HG03196 (cell line): ENCODE data around the gene MYO18A.
"Not testable (repeated sequence)": the region's sequence is repeated elsewhere in the genome, so short reads cannot be mapped to it uniquely, and the experiment has no call there.

Experiments used
- ATAC-seq: cut with Tn5 transposase; IDR thresholded peaks from one replicate; pipeline ENCODE4 v1.9.1; 2021; ENCODE audit not compliant: unreplicated experiment

MYO18A gene

DNA sequence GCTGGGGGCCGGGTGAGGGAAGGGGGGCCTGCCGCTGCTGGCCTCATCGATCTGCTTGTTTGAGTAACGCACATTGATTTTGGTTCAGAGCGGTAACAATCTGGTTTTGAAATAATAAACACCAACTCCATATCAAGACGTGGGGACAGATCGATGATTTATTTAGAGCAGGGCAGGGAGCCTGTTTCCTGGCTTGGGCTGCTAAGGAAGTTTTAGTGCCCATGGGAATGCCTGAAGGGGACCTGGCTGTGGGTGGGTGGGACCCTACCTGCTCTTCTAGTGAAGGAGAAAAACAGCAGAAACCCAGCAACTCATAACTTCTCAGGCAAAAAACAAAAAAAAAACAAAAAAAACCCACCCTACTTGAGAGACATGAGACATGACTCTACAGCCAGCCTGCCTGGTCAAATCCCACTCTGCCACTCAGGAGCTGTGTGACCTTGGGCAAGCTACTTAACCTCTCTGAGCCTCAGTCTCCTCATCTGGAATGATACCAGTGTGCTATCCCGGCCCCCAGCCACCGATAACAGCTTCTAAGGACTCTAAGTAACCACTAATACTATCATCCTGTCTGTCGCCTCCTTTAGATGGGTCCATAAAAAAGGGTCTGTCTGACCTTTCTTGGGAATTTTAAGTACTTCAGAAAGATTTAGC is 71.2 kb downstream of the MYO18A start:
- ATAC-seq, result no peak

DNA sequence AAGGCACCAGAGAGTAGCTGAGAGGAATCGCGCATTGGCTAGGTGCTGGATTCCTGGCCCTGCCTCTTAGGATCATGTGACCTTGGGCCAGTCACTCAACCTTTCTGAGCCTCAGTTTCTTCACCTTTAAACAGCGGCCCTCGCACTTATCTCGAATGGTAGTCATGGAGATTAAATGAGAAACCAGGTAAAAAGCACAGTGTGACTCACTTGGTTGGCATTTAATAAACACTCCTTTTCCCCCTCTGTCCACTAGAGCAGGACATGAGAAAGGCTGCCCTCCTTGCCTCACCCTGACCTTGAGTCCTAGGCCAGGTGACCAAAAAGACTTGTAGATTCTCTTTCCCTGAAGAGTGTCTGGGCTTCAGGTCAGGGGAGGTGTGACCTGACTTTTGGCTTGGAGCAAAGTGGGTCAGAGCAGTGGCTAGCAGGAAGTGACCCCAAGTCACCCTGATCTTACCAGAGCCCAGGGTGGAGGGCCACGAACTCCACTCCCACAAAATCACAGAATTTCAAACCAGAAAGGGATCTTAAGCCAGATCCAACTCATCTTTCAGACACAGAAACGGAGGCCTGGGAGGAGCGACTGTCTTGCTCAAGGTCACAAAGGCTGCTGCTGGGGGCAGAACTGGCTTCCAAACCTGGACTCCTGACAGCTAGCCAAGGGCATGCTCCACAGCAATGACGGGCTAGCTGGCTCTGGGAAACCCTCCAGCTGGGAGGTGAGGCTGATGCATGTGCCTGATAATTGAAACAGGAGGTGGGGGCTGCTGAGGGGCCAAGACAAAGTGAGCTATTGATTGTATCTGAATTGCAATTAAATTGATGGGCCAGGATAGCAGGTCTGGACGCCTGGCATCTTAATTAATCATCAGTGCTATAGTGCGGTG is 72.0 kb downstream of the MYO18A start:
- no peak for ATAC-seq

DNA sequence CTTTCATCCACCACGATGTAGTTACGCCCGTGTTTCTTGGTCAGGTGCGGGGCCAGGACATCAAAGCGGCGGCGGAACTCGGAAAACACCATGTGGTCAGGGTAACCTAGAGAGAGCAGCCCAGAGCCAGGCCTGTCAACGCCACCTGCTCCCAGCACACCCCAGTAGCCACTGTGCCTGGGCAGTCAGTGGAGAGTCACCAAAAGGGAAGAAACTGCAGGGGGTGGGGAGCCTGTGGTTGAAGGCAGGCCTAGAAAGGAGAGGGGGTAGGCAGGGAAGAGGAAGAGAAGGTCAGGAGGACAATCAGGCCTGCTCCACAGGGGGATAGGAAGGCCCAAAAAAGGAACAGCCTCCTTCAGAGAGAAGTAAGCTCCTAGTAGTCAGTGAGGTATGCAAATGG is 73.1 kb downstream of the MYO18A start:
- no peak for ATAC-seq

DNA sequence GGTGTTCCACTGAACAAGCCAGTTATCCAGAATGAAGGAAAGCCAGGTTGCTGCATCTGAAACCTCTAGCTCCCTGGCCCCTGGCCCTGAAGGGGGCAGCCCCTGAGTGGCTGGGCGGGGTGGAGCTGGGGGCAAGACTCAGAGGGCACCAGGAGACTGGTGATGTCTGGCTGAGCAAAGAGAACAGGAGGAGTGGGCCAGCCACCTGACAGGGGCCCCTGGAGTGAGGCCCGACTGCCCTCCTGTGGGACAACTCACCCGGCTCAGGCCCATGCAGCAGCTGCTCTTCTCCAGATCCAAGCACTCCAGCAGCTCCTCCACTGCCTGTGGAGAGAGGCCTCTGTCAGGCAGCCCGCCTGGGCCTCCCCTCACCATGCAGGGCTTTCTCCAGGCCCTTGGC is 76.9 kb downstream of the MYO18A start:
- ATAC-seq, result no peak

DNA sequence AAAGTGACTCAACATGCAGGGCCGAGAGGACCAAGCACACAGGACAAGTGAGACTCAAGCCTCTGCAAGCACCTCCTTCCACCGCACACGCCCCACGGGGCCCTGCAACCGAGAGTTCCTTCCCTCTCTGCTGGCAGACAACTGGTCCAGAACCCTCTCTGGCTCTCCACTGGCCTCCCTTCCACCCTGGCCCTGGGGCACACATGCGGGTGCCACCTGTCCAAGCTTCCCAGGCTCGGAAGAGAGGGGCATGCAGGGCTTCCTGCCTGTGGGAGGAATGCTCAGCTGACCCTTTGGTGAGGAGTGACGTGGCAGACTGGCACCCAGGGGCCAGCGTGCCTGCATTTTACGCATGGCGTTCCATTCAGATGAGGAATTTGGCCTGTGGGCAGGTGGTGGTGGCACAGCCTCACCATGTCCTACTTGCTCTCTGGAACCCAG is 77.4 kb downstream of the MYO18A start:
- no peak for ATAC-seq

DNA sequence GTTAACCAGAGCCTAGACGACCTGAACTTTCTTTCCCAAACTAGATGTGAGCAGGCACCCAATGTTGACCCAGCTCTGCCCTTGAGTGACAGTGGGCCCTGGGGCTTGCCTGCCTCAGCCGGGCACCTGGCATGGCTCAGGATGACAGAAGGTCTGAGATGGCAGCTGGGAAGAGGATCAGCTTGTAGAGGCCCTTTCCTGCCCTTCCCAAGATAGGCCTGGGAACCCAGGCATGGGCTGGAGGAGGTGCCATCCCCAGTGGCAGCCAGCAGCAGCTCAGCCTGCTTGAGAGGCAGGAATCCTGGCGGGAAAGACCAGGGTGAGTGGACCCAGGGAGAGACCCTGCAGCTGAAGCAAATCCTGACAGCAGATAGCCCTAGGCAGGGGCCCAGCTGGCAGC is 78.2 kb downstream of the MYO18A start:
- no peak for ATAC-seq

DNA sequence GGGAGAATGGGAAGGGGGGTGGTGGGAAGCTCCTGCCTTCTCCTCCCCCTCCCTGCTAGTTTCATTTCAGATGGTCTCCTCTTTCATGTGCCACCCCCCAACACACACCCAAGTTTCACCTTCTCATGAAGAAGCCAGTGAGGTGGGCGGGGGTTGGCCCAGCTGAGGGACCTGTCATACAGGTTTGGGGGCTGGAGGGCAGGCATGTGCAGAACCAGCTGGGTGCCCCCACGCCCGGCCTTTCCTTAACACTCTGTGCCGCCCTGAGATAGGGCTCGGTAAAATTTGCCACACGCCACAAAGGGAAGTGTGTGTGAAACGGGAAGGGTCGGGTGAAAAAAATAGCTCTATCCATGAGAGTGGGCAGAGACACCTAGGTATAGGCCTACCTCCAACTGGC is 79.9 kb downstream of the MYO18A start:
- ATAC-seq, result no peak

DNA sequence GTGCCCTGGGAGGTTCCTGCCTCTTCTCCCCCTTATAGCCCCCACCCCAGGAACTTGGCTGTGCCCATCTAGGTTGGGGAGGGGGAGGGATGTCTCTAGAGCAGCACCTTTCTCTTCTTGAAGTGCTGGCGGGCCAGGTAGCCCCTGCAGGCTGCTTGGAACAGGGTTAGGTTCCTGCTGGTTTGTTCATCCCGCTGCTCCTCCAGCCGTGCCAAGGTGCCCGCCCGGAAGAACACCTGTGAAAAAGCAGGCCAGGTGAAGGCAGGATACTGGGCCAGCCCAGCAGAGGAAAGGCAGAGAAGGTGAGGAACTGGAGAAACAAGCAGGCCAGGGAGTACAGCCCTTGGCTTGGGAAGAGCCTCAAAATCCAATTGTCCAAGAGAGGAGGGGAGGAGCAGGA is 80.7 kb downstream of the MYO18A start:
- ATAC-seq, result no peak

DNA sequence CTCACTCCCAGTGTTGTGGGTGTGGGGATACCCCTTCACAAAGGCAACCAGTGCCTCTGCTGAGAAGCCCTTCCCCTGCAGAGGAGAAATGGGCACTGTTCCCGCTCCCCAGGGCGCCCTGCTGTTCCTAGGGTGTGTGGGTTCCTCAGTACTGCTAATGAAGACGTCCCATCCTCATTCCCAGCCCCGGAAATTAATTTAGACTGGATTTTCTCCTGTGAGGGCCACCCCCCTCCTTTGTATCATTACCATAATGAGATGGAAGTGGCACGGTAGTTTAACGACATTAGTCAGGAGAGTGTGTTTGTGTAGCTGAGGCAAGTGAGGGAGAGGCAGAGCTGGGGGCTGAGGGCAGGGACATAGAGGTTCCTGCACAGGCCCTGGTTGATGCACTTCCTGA is 84.1 kb downstream of the MYO18A start:
- no peak for ATAC-seq

DNA sequence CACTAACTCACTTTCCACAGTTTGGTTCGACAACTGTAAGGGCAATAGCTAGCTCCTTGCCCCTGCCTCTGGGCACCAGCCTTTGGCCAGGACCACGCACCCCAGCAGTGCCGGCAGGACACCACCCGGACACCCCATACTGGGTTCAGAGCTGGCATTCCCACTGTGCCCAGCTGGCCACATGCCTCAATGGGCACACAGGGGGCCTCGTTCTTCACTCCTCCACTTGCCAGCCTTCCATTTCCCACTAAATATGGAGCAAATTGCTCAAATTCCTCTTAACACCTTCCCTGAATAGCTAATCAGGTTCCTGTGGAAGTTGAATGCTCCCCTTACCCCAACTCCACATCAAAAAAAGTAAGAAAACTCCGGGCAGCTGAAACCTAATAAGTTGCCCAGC is 84.8 kb downstream of the MYO18A start:
- no peak for ATAC-seq

DNA sequence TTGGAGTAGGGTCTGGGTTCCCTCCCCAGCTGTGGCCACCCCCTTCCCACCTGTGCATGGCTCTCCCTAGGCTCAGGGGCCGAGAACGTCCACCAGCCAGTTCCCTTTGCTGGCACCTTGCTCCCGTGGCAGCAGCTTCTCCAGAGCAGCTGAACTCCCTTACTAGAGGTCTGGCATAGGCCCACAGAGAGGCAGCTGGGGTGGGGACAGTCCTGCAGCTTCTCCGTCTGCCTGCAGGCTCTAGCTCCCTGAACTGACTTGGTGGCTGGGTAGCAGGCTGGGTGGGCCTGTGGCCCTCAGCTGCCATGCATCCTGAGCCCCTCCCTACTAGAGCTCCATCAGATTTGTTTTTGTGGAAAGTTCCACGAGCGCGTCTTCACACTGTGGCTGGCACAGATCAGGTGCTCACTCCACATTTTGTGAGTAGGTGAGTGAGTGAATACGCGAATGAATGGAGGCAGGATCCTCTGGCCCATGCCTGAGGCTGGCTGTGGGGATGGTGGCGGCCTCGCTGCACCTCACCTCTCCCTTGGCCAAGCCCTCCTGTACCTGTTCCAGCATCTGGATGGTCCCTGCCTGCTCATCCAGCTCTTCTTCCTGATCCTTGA is 86.0 kb downstream of the MYO18A start:
- ATAC-seq, result no peak

DNA sequence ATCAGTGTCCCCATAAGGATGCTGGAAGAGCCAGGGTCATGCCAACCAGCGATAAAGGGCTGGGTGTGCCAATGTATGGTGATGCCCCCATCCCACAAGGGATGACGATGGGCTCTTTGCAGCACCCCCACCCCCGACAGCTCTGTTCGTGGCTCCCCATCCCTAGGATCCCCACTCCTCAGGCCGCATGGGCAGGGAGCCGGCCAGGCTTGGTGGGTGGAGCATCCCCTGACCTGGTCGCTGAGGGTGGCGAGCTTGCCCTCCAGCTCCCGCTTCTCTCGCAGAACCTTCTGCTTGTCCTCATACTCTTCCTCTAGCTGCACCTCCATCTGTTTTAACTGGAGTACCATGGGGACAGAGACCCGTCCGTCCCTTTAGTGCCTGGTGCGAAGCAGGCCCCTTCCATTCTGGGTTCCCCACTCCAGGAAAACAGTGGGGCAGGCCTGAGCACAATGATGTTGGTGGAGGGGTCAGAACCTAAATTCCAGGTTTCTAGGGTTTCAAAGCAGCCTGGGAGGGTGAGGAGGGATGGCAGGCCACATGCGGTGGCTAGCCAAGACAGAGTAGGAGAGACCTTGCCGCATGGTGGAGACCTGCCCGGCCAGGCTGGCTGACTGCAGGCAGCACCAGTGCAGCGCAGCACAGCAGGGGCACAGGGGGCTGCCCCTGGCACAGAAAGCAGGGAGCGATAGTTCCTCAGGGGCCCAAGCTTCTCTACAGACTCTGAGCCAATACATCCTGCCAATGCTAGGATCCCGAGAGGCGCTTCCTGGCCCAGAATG is 86.9 kb downstream of the MYO18A start:
- no peak for ATAC-seq

DNA sequence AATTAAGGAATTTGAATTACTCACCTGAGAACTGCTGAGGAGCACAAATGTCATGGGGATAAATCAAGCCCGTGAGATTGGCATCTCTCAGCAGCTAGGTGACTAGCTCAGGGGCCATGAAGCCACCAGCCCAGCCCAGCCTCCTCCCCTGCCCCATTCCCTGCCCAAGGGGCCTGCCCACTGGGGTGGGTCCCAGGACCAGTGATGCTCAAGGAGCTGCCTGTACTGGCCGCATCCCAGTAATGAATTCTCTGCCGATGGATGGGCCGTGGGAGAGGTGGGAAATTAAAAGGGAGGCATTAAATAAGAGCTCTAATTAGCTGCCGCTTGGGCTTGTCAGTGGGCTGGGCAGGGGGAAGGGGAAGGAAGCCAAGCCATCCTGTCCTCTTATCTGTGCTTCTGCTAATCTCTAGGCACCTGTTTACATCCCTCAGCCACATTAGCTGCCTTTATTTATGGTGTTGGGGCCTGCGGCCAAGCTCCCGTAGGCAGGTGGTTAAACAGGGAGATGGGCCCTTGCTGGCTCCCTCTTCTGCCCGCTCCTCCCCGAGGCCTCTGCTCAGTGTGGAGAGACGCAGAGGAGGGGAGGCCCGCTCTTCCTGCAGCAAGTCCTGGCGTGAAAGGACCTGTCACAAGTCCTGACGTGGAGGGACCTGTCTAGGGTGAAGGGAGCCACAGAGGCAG is 88.5 kb downstream of the MYO18A start:
- ATAC-seq, result no peak

DNA sequence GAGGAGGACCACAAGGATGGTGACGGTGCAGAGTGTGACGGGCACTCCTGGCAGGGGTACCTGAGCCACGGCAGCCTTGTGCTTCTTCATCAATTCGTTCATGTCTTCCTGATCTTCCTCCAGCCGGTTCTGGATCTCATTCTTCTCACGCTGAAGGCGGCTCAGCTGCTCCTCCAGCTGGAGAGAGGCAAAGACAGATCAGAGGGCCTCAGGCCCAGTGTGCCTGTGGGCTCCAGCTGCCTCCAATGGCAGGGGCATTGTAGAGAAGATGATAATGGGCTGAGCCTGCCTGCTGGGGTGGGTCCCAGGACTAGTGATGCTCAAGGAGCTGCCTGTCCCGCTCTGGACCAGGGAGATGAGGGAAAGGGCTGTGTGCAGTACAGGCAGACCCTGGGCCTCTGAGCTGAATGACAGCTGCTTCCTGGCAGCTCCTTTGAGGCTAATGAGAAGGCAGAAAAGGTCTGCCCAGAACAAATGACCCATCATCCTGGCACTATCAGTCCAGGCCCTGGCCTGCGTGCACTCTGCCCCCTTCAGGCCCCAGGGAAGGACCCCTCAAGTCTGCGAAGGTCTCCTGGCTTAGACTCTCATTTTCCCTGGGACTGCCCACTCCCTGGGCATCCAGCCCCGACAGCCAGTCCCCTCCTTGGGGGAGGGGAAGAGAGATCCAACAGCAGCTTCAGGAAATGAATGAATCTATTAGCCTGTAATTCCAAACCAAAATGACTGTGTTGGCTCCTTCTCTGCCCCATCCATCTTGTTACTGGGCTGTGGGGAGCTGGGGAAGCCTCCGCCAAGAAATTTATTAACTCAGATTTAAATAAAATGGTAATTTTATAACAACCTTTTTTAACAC is 89.2 kb downstream of the MYO18A start:
- ATAC-seq, result no peak

DNA sequence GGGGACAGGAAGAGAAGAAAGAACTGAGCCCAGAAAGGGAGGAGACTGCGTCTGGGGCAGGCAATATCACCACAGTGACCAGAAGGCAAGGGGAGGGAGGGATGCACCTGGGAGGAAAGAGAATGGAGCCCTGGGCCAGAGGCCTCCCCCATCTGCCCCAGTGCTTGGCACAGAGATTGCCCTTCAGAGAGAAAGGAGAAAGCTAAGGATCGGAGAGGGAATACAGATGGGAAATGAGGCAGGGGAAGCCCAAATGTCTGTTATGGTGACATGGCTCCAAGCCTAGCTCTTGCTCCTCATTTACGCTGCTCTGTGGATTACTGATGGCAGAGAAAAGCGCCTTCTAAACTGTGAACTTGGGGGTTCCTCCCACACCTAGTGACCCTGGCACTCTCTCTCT is 90.1 kb downstream of the MYO18A start:
- ATAC-seq, result no peak

DNA sequence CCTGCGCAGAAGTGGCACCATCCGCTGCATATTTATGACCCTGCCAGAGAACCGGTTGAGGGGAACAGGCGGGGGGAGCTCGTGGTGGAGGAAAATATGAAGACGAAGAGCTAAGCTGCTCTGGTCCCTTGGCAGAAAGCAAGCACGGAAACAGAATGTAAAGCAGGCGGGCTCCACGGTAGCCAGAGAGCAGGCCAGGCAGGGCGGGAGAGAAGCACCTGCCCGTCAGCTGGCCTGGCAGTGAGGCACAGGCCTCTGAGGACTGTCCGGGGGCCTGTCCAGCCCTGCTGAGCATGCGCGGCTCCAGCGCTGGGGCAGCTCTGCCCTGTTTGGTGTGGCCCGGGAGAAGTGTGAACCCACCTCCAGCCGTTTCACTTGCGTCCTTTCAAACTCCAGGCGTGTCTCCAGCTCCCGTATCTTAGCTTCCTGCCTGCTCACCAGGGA is 90.6 kb downstream of the MYO18A start:
- no peak for ATAC-seq

DNA sequence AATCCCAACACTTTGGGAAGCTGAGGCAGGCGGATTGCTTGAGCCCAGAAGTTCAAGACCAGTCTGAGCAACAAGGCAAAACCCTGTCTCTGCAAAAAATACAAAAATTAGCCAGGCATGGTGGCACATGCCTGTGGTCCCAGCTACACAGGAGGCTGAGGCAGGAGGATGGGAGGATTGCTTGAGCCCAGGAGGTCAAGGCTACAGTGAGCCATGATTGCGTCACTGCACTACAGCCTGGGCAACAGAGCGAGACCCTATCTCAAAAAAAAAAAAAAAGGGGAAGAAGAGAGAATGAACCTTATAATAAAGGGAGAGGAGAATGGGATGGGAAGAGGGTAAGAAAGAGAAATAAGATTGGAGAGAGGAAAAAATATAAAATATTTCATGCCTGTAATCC is 91.4 kb downstream of the MYO18A start:
- not testable (repeated sequence) for ATAC-seq

DNA sequence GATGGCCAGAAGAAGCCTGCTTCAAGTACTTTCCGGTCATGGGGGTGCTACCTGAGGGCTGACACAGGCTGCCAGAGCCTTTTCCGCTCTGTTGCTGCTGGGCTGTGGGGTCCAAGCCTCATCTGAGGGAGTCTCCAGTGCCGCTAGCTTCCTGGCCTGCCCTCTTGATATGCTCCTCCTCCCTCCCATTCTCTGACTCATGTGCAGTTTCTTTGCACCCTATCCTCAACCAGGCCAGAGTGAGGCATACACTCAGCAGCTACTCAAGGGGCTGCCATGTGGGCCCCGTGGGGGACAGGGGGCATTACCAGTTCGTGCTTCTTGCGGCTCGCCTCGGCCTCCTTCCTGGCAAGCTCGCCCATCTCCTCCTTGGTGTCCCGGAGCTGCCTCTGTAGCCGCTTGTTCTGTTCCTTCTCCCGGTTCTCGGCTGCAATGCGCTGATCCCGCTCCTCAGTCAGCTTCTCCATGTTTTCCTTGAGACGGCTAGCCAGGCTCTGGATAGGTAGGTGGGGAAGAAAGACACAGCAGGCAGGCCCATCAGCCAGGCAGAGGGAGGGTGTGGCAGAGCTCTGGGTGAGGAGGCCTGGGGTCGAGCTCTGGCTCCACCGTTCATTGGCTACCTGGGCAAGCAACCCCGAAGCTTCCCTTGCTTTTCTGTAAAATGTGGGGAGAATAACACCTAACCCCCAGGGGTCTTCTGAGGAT is 93.4 kb downstream of the MYO18A start:
- ATAC-seq, result no peak

DNA sequence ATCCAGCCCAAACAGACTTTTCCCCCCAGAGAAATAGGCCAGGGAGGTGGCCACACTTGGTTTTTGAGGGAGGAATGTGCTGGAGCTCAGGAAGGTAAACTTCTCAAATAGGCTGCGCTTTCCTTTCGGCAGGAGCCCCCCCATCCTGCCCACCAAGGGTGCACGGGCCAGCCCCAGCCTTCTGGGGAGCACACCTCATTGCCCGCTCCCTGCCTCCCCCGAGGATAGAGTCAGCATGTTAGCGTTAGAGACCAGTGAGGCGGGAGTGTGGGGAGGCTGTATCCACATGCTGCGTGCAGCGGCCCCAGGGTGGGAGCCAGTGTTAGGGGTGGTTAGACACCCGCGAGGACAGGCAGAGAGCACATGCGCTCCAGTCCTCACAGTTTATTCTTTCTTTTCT is 95.0 kb downstream of the MYO18A start:
- no peak for ATAC-seq
